Breast epithelium (tissue), 4 donors: ENCODE measurements around the gene UMOD. TPM values are rescaled to one million over a fixed set of nuclear protein-coding genes. Genes with fewer than 3 reads are reported as not detected.
"Not testable (repeated sequence)": the region's sequence is repeated elsewhere in the genome, so short reads cannot be mapped to it uniquely, and the experiment has no call there.

Experiments
- DNase-seq, 2 donors: peaks; one replicate each; pipeline ENCODE4 v3.0.0-alpha.2; 2019; ENCODE audit warnings: low spot score in 2 of 2
- H3K27ac ChIP-seq, 2 donors: fragments of 200-600 bp; sonication (generic) in 1 of 2; one replicate each; pipeline ENCODE4 v1.5.1; 2016 to 2019; ENCODE audit warnings: mild to moderate bottlenecking in 1 of 2
- H3K27me3 ChIP-seq, 2 donors: fragments of 200-600 bp; sonication (generic) in 1 of 2; one replicate each; pipeline versions ENCODE4 v1.5.1 to v1.6.0; 2017 to 2019; ENCODE audit warnings: control low read depth in 1 of 2, mild to moderate bottlenecking in 1 of 2
- H3K36me3 ChIP-seq: fragments of 200-600 bp; one replicate; pipeline ENCODE4 v1.5.1; 2019
- H3K4me1 ChIP-seq, 2 donors: fragments of 200-600 bp; sonication (generic); one replicate each; pipeline ENCODE4 v1.5.1; 2016 to 2019; ENCODE audit warnings: control low read depth in 1 of 2
- H3K4me3 ChIP-seq, 3 donors: fragments of 200-600 bp; sonication (generic); 1 replicate in 2 of 3; 2 replicates in 1 of 3; pipeline ENCODE4 v1.5.1; 2016 to 2019; ENCODE audit warnings: mild to moderate bottlenecking in 3 of 3, moderate library complexity in 2 of 3
- H3K9me3 ChIP-seq, 2 donors: fragments of 200-600 bp; sonication (generic) in 1 of 2; one replicate each; pipeline ENCODE4 v1.5.1; 2016 to 2019; ENCODE audit warnings: control low read depth in 1 of 2
- CTCF ChIP-seq, 3 donors: fragments of 450-650 bp; IDR thresholded peaks; one replicate each; pipeline ENCODE4 v1.5.1; 2016 to 2017; ENCODE audit warnings: antibody characterized with exemption in 3 of 3, mild to moderate bottlenecking in 3 of 3, moderate library complexity in 3 of 3
- POLR2A ChIP-seq: fragments of 450-650 bp; IDR thresholded peaks from one replicate; pipeline ENCODE4 v1.6.1; 2016; ENCODE audit warnings: antibody characterized with exemption, mild to moderate bottlenecking, moderate library complexity
- POLR2AphosphoS5 ChIP-seq, 3 donors: sonication (generic); formaldehyde crosslinking; IDR thresholded peaks; one replicate each; pipeline ENCODE4 v1.6.1; 2017; ENCODE audit warnings: antibody characterized with exemption in 3 of 3
- intact Hi-C: fragments of 100-400 bp; cut with DNase I; formaldehyde crosslinking; loops from one replicate; pipeline ENCODE4 v1.15.1; 2023; ENCODE audit warnings: low total_unique reads
- total RNA-seq, 3 donors: library from RNA; depleted of rRNA; stranded (reverse); fragments of >200 nt; gene quantifications; one replicate each; pipeline ENCODE4 v1.1.0, GENCODE V29; 2016

The UMOD gene
- total RNA-seq, 3 donors from 2014 or later = not detected

GRCh38 chr16:20321671-20322070, 30.8 kb downstream of the UMOD start:
- Histone ChIP-seq H3K9me3 (no peaks in the 10 kb centered on the region), H3K4me3 (no peak overlapping the region), H3K27ac (no peak overlapping the region), H3K27me3 (peaks cover 0 to 6% of the 10 kb centered on the region in 2 donors), H3K4me1 (no peaks in the 10 kb centered on the region), H3K36me3 (no peaks in the 10 kb centered on the region)
- DNase-seq = no peak
- TF ChIP-seq POLR2A (no peak), POLR2AphosphoS5 (IDR thresholded peaks at IDR 0.05) (no peak), CTCF (IDR thresholded peaks at IDR 0.05) (no peak)
- intact Hi-C loops = no loop called here

GRCh38 chr16:20321051-20321450, 31.5 kb downstream of the UMOD start:
- intact Hi-C loops, H3K9me3 ChIP-seq, H3K4me1 ChIP-seq: not testable (repeated sequence)

GRCh38 chr16:20320592-20320991, 31.9 kb downstream of the UMOD start:
- Histone ChIP-seq H3K4me3 (no peak overlapping the region), H3K4me1 (no peaks in the 10 kb centered on the region), H3K36me3 (no peaks in the 10 kb centered on the region), H3K27ac (no peak overlapping the region), H3K27me3 (peaks cover 0 to 6% of the 10 kb centered on the region in 2 donors), H3K9me3 (no peaks in the 10 kb centered on the region)
- DNase-seq = no peak
- intact Hi-C loops = no loop called here
- no peak for TF ChIP-seq POLR2A
- TF ChIP-seq POLR2AphosphoS5 (IDR thresholded peaks at IDR 0.05) = no peak
- TF ChIP-seq CTCF (IDR thresholded peaks at IDR 0.05) = no peak

More at GRCh38 chr16:20321051-20321450, 31.5 kb downstream of the UMOD start:
- H3K36me3 ChIP-seq, H3K27ac ChIP-seq, H3K27me3 ChIP-seq, H3K4me3 ChIP-seq, DNase-seq: not testable (repeated sequence)

- Histone ChIP-seq H3K27ac (no peak overlapping the region), H3K27me3 (peaks cover 0 to 6% of the 10 kb centered on the region in 2 donors), H3K4me1 (no peaks in the 10 kb centered on the region), H3K4me3 (no peak overlapping the region), H3K9me3 (no peaks in the 10 kb centered on the region), H3K36me3 (no peaks in the 10 kb centered on the region)
- no peak for DNase-seq
- intact Hi-C loops = no loop called here
- TF ChIP-seq POLR2A = no peak
- no peak for TF ChIP-seq POLR2AphosphoS5 (IDR thresholded peaks at IDR 0.05)
- no peak for TF ChIP-seq CTCF (IDR thresholded peaks at IDR 0.05)
Observed at GRCh38 chr16:20320178-20320577, 32.3 kb downstream of the UMOD start.

- Histone ChIP-seq H3K27me3 (peaks cover 0 to 6% of the 10 kb centered on the region in 2 donors), H3K4me3 (no peak overlapping the region), H3K27ac (no peak overlapping the region), H3K36me3 (no peaks in the 10 kb centered on the region), H3K9me3 (no peaks in the 10 kb centered on the region), H3K4me1 (no peaks in the 10 kb centered on the region)
- TF ChIP-seq POLR2AphosphoS5 (IDR thresholded peaks at IDR 0.05) = no peak
- intact Hi-C loops = no loop called here
- no peak for DNase-seq
Observed at GRCh38 chr16:20319406-20319805, 33.1 kb downstream of the UMOD start.

- peaks cover 0 to under 1% of the 10 kb centered on the region in 2 donors for H3K27me3 ChIP-seq
- H3K27ac ChIP-seq = no peak overlapping the region
- no peak for DNase-seq
- TF ChIP-seq CTCF (IDR thresholded peaks at IDR 0.05) (no peak), POLR2AphosphoS5 (IDR thresholded peaks at IDR 0.05) (no peak), POLR2A (no peak)
- no peaks in the 10 kb centered on the region for H3K9me3 ChIP-seq
- H3K4me1 ChIP-seq = no peaks in the 10 kb centered on the region
- intact Hi-C loops = no loop called here
- no peak overlapping the region for H3K4me3 ChIP-seq
- no peaks in the 10 kb centered on the region for H3K36me3 ChIP-seq
Observed at GRCh38 chr16:20318437-20318836, 34.1 kb downstream of the UMOD start.
